HG02798 (cell line): Measurements from ENCODE around the gene LYZL1.
"Not testable (repeated sequence)": the region's sequence is repeated elsewhere in the genome, so short reads cannot be mapped to it uniquely, and the experiment has no call there.

Experiments
- ATAC-seq: cut with Tn5 transposase; IDR thresholded peaks from one replicate; pipeline ENCODE4 v1.9.1; 2021; ENCODE audit warnings: mild to moderate bottlenecking; ENCODE audit not compliant: unreplicated experiment, poor library complexity

The LYZL1 gene

DNA sequence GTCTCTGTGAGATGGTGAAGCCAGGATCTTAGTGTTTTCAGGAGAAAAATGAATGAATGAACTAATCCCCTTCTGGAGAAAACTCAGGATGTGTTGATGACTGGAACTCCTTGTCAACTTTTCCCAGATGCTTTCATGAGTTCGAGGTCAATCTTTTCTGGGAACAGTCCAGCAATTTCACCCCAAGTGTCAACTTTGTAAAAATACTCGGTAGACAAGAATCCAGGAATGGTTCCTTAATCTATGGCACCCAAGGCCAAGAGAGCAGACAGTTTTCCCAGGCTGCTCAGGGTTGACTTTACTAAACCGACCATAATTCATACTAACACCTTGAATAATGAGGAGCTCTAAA lies 31.1 kb upstream of the LYZL1 start:
- ATAC-seq, result no peak

DNA sequence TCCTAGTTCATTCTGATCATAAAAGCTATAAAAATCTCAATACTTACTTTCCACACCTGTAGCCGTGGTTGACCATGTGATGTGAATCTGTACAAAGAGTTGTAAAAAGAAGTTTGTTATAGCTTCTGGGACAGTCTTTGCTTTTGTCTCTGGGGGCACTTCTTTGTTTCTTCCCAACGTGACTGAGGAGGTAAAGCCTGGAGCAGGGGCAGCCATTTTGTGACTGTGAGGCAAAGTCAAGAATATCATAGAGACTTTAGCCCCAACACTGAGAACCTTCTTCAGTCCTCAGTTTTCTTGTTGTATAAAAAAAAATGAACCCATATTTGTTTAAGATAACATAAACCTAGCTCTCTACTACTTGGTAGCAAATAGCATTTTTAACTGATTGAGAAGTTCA lies 29.4 kb upstream of the LYZL1 start:
- ATAC-seq, result no peak

DNA sequence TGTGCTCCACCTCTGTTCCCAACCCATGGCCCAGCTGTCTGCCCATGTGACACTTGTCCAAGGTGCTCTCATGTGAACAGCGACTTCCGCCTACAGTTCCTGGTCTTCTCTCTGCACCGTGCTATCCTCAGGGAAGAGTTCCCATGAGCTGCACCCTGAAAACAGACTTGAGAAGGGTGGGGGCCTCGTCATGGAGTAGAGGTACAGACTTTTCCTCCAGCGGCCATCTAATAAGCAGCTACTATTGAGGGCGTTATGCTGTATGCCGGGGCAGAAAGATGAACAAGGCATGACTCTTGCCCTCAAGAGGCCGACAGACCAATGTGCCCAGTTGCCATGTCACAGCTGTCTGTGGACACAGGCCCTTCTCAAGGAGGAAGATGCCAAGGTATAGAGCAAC lies 25.4 kb upstream of the LYZL1 start:
- no peak for ATAC-seq

- no peak for ATAC-seq
Observed at GRCh38 chr10:29265210-29265768, 23.6 kb upstream of the LYZL1 start.

- no peak for ATAC-seq
Observed at GRCh38 chr10:29266641-29267040, 22.2 kb upstream of the LYZL1 start.

DNA sequence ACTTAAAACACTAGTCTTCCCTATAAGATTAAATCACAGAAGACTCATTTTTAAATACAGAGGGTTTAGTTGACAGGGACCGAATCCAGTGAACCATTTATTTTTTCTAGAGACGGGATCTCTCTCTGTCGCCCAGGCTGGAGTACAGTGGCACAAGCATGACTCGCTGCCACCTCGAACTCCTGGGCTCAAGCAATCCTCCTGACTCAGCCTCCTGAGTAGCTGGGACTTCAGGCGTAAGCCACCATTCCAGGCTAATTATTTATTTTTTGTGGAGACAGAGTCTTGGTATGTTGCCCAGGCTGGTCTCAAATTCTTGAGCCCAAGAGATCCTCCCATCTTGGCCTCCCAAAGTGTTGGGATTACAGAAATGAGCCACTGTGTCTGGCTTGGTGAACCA lies 20.9 kb upstream of the LYZL1 start:
- ATAC-seq, result no peak

GRCh38 chr10:29269486-29269885 lies 19.4 kb upstream of the LYZL1 start:
- ATAC-seq, result no peak

GRCh38 chr10:29270883-29271282 lies 18.0 kb upstream of the LYZL1 start:
- no peak for ATAC-seq

DNA sequence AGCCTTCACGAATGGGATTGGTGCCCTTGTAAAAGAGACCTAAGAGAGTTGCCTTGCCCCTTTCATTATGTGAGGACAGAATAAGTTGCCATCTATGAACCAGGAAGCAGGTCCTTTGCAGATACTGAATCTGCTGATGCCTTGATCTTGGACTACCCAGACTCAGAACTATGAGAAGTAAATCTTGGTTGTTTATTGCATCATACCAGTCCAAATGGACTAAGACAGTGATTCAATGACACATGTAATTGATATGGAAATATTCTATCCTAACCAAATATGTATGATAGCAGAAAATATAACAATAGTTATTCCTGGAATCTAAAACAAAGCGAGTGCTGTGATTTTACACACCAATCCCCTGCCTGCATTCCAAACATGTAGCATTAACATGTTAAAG lies 17.0 kb upstream of the LYZL1 start:
- no peak for ATAC-seq

DNA sequence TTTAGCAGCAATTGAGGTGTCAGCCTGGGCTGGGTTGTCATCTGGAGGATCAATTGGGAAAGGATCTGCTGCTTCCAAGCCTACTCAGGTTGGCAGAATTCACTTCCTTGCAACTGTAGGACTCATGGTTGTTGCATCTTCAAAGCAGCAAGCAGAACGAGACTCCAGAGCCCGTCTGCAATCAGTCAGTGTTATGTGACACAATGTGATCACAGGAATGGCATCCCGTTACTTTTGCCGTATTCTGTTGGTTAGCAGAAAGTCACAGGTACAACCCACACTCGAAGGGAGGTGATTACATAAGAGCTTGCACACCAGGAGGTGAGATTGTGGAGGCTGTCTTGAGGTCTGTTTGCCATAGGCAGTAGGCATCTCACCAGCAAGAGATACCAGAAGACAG lies 15.4 kb upstream of the LYZL1 start:
- no peak for ATAC-seq

GRCh38 chr10:29276251-29276850 lies 12.5 kb upstream of the LYZL1 start:
- ATAC-seq, result no peak

DNA sequence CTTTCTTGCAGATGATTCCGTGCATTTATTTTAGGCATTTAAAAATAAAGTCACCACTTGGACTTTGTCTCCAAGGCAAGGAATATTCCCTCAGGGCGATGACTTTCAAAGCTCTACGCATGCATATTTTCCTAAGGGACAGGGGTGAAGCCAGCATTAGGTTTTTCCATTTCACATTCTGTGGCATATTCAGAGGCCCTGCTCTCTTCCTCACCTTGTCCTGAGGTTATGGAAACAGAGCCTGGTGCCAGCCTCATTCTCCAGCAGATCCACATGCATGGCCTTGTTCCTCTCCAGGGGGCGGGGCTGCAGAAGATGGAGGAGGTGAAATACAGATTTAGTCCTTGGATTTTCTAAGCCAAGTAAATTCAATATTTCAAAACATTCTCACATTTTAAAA lies 11.6 kb upstream of the LYZL1 start:
- no peak for ATAC-seq

DNA sequence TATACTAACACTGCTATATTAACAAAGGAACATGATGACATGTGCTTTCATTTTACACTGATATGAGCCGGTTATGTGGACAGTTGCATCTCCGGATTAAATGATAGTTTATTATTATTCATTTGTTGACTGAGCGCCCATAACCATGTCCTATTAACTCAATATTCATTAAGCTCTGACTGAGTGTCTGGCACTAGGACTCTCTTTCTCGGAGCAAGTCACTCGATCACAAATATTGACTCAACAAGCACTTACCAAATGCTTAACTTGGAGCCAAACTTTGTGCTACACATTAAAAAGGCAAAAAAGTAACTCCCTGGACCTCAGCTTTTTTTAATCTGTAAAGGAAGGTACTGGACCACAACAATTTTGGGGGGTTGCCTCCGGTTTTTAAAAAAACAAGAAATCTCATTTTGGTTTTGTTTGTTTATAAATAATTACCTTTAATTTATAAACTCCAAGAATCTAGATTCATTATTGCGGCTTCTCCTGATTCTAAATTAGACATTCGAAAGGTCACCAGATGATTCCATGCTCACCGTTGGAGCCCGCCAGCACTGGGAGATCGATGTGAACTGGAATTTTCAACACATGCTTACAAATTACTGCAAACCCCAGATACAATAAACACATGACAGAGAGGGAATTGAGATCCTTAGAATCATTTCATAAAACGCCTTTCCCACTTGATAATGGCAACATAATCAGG lies 8.9 kb upstream of the LYZL1 start:
- no peak for ATAC-seq

DNA sequence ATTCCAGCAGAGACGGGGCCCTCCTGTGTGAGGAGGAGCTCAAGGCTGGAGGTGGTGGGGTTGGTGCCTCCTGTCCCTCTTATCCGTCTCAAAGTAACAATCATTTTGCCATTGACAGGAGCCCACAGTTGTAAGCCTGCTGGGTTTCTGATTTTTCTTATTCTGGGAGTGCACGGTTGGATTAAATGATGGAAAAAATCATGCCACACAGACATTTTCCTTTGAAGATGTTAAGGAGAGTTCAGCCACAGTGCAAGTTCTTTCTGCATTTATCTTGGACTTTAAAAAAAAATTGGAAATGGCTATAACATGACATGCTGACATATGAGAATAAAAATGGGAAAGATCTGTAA lies 8.4 kb upstream of the LYZL1 start:
- no peak for ATAC-seq

DNA sequence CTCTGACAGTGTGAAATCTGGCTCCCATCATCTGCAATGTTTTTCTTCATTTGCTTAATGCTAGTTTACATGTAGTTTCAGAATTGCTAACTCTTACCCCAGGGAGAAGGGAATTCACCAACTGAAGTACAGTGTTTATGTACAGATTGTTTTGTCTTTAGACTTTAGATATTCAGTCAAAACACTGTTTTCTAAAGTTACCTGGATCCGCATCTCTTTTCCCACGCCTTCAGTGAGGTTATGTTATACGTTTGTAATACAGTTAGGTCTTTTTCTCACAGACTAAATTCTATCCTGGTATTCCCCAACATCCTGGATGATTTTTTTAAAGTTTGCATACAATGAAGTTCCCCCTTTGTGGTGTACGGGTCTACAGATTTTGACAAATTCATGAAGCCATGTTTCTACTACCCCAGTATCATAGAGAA lies 3.2 kb upstream of the LYZL1 start:
- ATAC-seq, result peak; percentile 81

GRCh38 chr10:29287635-29288034 lies 1.2 kb upstream of the LYZL1 start:
- no peak for ATAC-seq

GRCh38 chr10:29291561-29291960 lies 2.7 kb downstream of the LYZL1 start:
- ATAC-seq, result not testable (repeated sequence)

DNA sequence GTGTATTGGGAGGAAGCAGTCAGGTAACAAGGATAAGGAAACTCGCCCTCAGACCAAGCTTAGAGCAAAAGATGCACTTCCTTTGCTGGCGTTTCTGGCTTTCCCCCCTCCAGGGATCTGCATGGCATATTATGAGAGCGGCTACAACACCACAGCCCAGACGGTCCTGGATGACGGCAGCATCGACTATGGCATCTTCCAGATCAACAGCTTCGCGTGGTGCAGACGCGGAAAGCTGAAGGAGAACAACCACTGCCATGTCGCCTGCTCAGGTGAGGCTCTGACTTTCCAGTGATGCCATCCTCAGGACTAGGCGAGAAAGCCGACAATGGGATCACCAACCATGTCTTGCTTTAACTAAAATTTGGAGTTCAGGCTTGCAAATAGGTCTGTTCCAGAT lies 3.5 kb downstream of the LYZL1 start:
- not testable (repeated sequence) for ATAC-seq

- ATAC-seq, result no peak
Observed at GRCh38 chr10:29295813-29296212, 6.9 kb downstream of the LYZL1 start.

GRCh38 chr10:29297678-29298077 lies 8.8 kb downstream of the LYZL1 start:
- ATAC-seq, result no peak

GRCh38 chr10:29301359-29301910 lies 12.6 kb downstream of the LYZL1 start:
- no peak for ATAC-seq

- no peak for ATAC-seq
Observed at GRCh38 chr10:29302499-29302898, 13.6 kb downstream of the LYZL1 start.
